Fibroblast of peridontal ligament (primary cell): Measurements from ENCODE around the gene MED1.
"Not testable (repeated sequence)": the region's sequence is repeated elsewhere in the genome, so short reads cannot be mapped to it uniquely, and the experiment has no call there.

Experiments
- DNase-seq: peaks from one replicate; pipeline ENCODE4 v3.0.0-alpha.2; 2010; ENCODE audit errors: extremely low read depth

Gene MED1

GRCh38 chr17:39416141-39416540, 34.9 kb downstream of the MED1 start:
- no peak for DNase-seq

GRCh38 chr17:39410279-39410678, 40.8 kb downstream of the MED1 start:
- no peak for DNase-seq

GRCh38 chr17:39408360-39408759, 42.7 kb downstream of the MED1 start:
- no peak for DNase-seq

- DNase-seq = no peak
These were observed 44.1 kb downstream of the MED1 start for GRCh38 chr17:39406951-39407350.

- no peak for DNase-seq
These were observed 45.6 kb downstream of the MED1 start for GRCh38 chr17:39405436-39405835.

- DNase-seq = peak; percentile 89
These were observed 46.3 kb downstream of the MED1 start for GRCh38 chr17:39404542-39405378.

- DNase-seq = no peak
These were observed 48.0 kb downstream of the MED1 start for GRCh38 chr17:39402890-39403605.

GRCh38 chr17:39402244-39402889, 48.7 kb downstream of the MED1 start:
- DNase-seq = peak; percentile 88

GRCh38 chr17:39401412-39402243, 49.4 kb downstream of the MED1 start, which contains the start of gene FBXL20:
Gene FBXL20, minus strand, starts transcription at chr17:39401626. Its CDS starts 224 bp downstream, at chr17:39401402.
- DNase-seq = peak; percentile 83

GRCh38 chr17:39400547-39401411, 50.3 kb downstream of the MED1 start:
- no peak for DNase-seq

- DNase-seq = no peak
These were observed 51.3 kb downstream of the MED1 start for GRCh38 chr17:39399791-39400190.

- DNase-seq = peak; percentile 62
These were observed 57.3 kb downstream of the MED1 start for GRCh38 chr17:39393736-39394135.

GRCh38 chr17:39391448-39391847, 59.6 kb downstream of the MED1 start:
- no peak for DNase-seq

- no peak for DNase-seq
These were observed 66.0 kb downstream of the MED1 start for GRCh38 chr17:39385040-39385439.

- DNase-seq = no peak
These were observed 70.9 kb downstream of the MED1 start for GRCh38 chr17:39380144-39380543.

- no peak for DNase-seq
These were observed 74.6 kb downstream of the MED1 start for GRCh38 chr17:39376434-39376833.

GRCh38 chr17:39367805-39368204, 83.3 kb downstream of the MED1 start:
- DNase-seq = not testable (repeated sequence)

- no peak for DNase-seq
These were observed 85.2 kb downstream of the MED1 start for GRCh38 chr17:39365872-39366271.

- DNase-seq = peak; percentile 80
These were observed 85.8 kb downstream of the MED1 start for GRCh38 chr17:39365242-39365641.

- no peak for DNase-seq
These were observed 86.6 kb downstream of the MED1 start for GRCh38 chr17:39364236-39365025.
